COLO668 (cell line): ENCODE results near the gene HOXC6.

Source experiments
- DNase-seq: peaks from one replicate; lab custom pipeline; 2025; ENCODE audit not compliant: unreplicated experiment; lab: John Stamatoyannopoulos, UW

HOXC6 gene

DNA sequence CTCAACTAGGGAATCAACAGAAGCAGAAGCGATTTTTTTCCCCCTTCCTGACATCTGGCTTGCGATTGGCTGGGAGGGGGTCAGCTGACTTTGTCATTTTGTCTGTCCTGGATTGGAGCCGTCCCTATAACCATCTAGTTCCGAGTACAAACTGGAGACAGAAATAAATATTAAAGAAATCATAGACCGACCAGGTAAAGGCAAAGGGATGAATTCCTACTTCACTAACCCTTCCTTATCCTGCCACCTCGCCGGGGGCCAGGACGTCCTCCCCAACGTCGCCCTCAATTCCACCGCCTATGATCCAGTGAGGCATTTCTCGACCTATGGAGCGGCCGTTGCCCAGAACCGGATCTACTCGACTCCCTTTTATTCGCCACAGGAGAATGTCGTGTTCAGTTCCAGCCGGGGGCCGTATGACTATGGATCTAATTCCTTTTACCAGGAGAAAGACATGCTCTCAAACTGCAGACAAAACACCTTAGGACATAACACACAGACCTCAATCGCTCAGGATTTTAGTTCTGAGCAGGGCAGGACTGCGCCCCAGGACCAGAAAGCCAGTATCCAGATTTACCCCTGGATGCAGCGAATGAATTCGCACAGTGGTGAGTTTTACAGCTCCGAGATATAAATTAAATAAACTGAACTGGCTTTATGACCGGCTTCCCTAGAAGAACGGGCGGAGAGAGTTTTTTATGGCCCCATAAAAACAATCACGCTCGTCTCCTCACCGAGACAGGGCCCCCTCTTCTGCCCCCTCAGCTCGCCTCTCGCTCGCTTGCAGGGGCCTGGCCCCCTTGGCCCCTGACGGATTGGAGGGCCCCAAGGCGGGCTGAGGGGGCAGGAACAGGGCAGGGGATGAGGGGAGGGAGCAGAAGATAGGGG lies at the start of gene HOXC6:
Gene HOXC6 (plus strand): TSS at position 127 of the 888 bp plus-strand sequence. CDS start 82 bp downstream, at position 209.
- DNase-seq = no peak

DNA sequence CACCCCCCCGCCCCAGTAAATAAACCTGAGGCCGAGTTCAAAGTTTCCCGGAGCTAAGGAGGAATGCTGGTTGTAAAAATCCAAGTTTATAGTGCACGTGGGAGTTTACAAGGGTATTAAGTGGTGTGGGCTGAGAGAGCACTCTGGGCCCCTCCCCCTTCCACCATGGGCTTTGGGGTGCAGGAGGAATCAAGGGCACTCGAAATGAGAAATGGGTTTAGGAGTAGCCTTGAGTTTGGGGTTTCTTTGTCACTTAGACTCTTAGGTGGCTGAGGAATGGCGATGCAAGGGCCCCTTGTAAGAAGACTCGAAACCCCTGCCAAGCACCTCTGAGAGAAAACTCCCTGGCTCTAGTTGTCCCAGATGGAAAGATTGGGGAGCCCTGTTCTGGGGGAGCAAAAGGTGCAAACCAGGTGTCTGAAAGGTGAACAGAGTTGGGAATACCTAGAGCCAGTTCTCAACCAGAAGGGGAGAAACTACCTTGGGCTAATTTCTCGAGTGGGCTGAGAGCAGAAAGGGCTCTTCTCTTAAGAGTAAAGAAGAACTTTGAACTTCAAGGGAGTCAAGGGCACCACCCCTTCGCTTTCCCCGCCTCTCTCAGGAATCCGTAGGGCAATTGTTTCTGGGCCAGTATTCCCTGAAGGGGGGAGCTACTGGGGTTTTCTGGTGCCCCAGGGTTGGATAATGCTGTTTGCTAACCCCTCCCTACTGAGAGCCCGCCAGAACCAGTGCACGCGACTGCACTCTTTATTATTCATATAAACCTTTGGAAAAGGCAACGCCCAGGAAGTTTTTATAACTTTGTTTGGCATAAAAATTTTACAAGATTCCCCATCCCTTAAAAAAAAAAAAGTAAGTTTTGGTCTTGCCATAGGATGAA lies 49.5 kb upstream of the HOXC6 start:
- DNase-seq = no peak

DNA sequence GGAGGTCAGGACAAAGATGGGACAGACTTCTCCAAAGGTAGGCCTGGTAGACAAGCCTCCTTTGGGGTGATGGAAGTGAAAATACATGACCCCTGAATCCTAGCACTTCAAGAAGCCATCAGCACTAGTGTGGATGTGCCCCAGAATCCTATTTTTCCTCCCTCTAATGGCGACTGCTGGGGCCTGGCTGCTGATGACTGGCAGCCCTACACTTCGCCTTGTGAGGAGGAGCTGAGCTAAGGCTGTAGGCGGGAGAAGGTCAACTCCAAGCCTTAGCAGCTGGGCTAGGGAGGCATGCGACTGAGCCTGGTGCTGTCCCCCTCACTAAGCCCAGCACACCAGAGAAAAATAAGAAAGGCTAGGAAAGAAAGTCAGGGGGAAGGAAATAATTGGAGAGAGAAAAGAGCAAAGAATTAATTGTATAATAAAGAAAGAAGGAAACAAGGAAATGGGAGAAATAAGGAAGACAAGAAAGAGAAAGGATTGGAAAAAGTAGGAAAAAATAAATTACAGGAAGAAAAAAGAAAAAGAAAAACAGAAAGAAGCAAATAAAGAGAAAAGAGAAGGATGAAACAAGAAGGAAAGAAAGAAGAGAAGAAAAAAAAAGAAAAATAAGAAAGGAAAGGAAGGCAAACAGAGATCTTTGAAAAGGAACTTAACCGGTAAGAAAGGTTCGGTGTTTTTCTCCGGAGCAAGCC lies 48.0 kb upstream of the HOXC6 start:
- no peak for DNase-seq

DNA sequence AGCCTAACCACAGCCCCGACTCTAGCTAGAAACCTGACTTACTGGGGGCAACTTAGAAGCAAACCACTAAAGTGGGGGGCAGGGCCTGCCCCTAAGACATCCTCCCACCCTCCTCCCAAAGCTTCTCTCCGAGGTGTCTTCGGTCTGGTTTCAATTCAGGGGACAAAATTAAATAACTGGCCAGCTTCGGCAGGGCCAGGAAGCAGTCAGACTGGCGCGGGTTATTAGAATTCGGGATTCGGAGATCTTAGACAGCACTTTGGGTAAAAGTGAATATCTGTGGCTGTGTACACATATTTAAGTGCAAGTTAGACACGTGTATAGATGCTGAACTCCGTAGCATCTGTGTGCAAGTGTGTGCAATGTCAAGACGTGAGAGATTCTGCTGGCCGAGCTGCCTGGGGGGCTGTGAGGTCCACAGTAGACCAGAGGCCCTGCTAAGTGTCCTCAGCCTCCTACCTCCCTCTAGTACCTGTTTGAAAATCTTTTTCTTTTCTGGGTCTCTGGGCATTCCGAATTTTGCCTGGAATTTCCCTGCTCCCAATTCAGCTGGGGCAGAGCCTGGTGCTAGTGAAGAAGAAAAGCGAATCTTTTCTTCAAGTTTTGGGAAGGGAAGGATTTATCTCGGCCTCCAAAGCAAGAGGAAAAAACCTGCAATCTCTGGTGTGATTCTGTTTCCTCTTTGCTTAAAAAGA lies 47.3 kb upstream of the HOXC6 start:
- no peak for DNase-seq

DNA sequence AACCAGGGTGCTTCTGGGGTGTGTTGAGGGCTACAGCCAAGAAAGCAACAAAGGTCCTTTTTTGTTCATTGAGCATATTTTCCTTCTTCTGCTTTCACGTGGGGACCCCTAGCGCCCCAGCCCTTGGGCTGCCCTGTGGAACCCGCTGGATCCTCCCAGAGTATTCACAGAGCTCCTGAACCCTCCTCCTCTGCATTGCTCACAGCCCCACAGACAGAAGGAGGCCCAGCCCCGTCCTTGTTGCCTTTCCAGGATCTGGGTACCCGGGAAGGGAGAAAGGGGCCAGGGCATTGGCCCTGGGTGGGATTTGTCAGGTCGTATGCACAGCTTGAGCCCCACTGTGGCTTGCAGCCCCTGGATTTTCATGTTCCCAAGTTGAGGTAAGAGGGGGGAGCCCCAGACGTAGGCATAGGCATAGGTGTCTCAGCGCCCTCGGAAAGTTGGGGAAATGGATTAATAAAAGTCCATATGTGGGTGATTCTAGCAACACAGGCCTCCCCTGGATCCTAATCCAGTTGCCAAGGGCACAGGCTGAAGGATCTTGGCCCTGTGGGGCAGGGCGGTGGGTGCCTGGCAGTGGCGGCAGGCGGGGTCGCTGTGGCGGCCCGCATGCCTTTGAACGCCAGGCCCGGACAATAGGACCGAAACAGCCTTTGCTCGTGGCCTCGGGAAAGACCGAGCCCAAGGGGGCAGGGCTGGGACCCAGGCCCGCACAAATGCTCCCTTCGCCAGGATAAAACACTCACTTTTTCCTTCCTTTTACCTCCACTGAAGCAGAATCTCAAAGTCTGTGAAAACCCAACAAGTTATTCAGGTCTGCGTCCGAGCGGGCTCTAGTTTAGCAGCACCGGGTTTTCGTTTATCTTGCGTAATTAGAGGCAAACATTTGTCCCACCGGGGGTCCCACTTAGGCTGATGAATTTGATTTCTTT lies 46.3 kb upstream of the HOXC6 start:
- DNase-seq = no peak

DNA sequence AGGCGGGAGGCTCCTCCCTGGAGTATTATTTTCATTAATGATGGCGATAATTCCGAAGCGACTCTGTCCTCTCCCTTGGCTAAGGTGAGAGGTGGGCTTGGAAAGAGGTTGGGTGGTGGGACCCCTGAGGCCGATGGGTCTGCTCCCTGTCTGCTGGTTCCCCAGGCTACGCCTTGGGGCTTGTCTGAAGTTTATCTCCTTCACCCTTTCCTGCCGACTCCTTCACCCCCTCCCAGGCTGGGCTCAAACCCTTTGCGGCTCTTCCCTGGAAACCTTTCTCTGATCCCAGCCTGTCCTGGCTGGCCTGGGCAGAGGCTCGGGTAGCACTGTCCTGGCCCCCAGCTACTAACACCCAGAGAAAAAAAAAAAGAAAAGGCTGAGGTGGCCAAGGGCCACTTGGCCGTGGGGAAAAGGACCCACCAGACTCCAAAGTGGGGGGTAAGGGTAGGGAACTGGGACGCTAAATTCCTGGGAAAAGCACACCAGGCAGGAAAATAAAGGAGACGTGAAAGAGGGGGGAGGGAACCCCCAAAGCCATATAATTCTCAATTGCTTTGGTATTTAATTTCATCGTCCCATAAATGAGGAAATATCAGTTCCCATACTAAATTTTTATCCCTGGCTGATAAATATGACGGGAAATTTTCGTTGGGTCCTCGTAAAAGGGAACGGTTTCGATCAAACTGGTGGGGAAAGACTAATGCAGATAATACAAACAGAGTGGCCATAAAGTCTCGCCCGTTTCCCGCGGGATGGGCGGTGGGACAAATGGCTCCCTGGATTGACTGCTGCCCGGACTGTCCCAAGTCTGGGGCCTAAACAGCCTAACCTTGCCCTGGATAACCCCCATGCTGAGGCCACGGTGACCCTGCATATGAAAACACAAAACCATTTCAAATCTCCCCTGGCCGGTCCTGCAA lies 45.3 kb upstream of the HOXC6 start:
- no peak for DNase-seq

DNA sequence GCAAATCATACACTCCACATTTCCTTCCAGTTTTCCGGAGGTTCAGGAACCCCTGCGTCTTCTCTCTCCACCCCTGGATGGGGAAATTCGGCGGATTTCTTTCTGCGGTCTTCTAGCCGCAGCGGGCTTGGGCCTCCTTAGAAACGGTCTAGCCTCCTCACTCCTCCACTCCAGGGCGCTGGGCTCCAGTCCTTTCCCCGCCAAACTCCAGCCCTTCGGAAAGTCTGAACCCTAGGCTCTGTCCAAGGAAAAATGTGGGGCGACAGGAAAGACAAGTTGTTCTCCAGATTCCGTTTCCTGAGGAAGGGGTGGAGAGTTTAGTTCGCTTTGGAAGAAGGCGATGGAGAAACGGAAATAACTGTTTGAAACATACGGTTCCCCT lies 44.7 kb upstream of the HOXC6 start:
- DNase-seq = no peak

DNA sequence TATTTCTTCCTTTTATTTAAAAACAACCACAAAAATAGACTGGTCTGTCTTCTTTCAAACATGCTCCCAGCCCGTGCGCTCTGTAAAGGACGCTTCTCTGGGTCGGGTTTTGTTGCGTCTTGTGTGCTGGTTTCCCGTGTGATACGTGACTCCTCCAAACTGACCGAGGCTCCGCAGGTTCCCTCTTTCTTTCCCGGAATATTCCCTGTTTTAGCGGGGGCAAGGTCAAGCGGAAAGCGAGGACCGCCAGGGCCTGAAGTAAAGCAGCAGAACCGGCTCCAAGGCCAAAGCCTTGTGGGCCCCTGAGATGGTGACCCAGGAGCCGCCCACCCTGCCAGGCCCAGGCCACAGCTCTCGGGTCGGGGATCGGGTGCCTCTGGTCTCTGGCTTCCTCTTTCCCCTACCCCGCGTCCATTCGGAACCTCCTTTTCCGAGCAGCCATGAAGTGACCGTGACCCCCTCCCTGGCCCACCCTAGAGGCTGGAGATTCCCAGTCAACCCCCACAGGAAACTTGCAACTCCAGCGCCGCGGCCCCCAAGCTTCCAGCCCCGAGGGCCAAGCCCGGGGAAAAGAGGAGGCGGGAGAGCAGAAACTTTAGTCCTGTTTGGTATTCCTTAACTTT lies 44.2 kb upstream of the HOXC6 start:
- no peak for DNase-seq

DNA sequence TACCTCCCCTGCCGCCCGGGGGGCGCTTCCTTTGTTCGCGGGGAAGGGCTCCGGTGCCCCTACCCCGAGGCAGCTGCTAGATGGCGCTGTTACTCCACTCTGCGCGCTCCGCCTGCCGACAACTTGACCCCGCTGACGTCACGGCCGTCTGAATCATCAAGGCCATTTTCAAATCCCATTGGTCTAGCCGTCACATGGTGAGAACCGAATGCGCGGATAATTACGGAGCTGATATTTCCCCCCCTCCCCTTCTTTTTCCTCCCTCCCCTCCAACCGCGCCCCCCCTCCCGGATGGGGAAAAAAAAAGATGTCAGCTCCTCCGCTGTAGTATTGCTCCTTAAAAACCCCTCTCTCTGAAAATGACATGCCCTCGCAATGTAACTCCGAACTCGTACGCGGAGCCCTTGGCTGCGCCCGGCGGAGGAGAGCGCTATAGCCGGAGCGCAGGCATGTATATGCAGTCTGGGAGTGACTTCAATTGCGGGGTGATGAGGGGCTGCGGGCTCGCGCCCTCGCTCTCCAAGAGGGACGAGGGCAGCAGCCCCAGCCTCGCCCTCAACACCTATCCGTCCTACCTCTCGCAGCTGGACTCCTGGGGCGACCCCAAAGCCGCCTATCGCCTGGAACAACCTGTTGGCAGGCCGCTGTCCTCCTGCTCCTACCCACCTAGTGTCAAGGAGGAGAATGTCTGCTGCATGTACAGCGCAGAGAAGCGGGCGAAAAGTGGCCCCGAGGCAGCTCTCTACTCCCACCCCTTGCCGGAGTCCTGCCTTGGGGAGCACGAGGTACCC lies 43.1 kb upstream of the HOXC6 start, which contains the start of gene HOXC10:
Gene HOXC10 (plus strand): TSS at position 246 of the 791 bp plus-strand sequence. CDS start 114 bp downstream, at position 360.
- DNase-seq = peak; percentile 33

DNA sequence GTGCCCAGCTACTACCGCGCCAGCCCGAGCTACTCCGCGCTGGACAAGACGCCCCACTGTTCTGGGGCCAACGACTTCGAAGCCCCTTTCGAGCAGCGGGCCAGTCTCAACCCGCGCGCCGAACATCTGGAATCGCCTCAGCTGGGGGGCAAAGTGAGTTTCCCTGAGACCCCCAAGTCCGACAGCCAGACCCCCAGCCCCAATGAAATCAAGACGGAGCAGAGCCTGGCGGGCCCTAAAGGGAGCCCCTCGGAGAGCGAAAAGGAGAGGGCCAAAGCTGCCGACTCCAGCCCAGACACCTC lies 42.6 kb upstream of the HOXC6 start:
- no peak for DNase-seq

DNA sequence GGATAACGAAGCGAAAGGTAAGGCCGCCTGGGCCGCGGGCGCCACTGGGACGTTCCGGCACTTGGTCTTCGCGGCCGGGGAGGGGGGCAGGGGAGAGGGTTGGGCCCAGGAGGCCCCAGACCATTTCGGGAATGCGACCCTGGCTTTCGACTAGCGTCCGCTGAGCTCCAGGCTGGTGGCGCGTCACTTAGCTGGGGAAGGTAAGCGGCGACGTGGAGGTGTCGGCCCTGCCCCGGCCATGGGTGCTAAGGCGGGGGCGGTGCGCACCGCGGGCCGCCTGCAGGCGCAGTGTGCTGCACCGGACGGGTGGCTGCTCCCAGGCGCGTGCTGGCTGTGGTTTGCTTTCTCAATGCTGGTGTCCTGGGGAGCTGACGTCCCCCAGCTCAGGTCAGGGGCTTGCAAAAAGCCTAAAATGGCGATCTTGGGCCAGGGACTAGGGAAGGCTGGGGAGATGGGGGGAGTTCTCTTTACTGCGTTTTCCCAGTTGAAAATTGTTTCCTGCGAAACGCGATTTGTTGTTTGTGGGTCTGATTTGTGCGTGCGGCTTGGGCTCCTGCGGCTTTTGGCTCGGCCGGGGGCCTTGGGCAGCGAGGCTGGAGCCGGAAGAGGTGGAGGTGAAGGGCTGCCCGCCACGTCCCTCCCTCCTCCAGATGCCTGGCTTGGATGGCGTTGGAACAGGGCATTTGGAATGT lies 42.1 kb upstream of the HOXC6 start:
- DNase-seq = no peak

DNA sequence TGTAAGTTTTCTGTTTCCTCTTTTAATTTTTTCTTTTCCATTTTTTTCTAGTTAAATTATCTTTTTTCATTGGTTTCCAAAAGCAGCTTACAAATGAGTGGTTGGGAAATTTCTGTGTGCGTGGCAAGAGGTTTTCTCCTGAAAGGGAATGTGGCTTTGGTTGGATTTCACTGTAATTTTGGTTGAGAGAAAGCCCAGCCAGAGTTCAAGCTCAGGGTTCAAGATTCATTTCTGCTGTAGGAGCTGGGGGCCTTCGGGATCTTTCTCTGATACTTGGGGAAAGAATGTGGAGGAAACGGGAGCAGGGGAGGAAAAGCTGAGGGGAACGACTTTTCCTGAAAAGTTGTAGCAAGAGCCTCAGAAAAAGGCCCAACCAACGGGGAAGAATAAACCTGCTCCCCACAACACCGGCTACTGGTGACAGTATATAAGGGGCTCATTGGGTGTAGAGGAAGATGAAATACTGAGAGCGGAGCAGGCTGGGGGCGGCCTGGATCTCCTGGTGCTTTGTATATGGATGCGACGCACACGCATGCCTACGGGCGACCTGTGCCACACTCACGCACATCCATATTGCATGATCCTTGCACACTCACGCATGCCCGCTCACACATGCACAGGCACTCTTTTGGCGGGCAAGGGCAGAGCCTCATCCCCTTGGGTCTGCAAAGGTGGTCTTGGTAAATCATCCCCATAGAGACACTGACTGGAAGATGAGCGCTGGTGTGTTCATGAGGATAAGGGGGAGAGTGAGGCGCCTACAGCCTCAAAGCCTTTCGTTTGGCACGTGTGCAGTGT lies 41.4 kb upstream of the HOXC6 start:
- no peak for DNase-seq

DNA sequence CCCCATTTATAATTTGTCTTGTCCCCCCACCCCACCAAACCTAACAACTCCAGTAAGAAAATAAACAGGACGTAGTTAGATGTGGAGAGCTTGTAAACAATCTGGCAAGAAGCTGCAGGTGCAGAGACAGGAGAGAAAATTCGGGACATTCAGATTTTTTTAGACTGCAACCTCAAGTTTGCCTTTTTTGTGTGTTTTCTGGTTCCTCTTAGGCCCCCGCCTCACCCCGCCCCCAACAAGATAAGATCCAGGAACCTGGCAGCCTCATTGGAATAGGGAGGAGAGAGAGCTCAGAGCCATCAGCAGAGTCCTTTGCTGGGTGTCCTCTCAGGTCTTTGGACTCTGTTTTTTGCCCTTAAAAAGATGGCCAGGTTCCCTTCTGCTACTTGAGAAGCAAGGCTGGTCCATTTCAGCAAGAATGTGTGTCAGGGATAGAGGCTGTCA lies 40.4 kb upstream of the HOXC6 start:
- no peak for DNase-seq

DNA sequence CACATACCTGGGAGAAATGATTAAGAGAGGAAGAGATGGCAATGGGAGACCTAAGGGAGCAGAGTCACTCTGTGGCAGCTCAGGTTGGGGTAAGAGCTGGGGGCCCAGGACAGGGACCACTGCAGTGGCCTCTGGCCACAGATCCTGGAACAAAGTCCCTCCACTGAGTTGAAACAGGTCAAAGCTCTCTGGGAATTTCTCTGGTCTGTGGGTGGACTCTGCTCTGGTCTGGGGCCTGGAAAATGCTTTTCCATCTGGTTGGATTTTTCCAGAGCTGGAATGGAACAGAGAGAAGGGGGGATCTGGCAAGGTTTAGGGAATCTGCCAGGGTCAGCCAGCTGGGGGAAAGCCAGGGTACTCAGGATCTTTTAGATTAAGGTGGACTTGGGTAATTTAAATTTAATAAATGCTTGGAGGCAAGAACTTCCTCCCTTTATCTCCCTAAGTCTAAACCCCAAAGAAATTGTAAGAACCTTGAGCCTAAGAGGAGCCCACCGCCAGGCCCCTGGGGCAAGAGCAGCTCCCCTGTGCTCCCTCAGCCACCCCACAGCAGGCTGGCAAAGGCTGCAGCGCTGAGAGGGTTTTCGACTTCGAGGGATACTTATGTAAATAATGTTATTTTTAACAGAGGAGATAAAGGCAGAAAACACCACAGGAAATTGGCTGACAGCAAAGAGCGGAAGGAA lies 39.6 kb upstream of the HOXC6 start:
- DNase-seq = no peak
